WTC11 (cell line): ENCODE results near the gene KIAA0408.

Experiments used
- ATF2 ChIP-seq: sonication (generic); formaldehyde crosslinking; IDR thresholded peaks from 2 replicates; pipeline ENCODE4 v1.8.1; 2022; ENCODE audit warnings: low read depth, missing genetic modification reagents, borderline replicate concordance
- ATF3 ChIP-seq: sonication (generic); formaldehyde crosslinking; conservative IDR thresholded peaks from 2 replicates; pipeline ENCODE4 v1.8.1; 2022; ENCODE audit warnings: mild to moderate bottlenecking, missing genetic modification reagents
- CTCF ChIP-seq: fragments of 200-600 bp; IDR thresholded peaks from 2 replicates; pipeline ENCODE4 v1.8.0; 2022; ENCODE audit warnings: antibody characterized with exemption
- FOXJ3 ChIP-seq: sonication (generic); formaldehyde crosslinking; IDR thresholded peaks from 2 replicates; pipeline ENCODE4 v1.9.0; 2021; ENCODE audit warnings: missing genetic modification reagents, mild to moderate bottlenecking, borderline replicate concordance
- IRF1 ChIP-seq: sonication (generic); formaldehyde crosslinking; IDR thresholded peaks from 2 replicates; pipeline ENCODE4 v1.8.0; 2023; ENCODE audit warnings: missing genetic modification reagents
- JUN ChIP-seq: sonication (generic); formaldehyde crosslinking; IDR thresholded peaks from 2 replicates; pipeline ENCODE4 v1.8.0; 2023; ENCODE audit warnings: mild to moderate bottlenecking, missing genetic modification reagents
- MAX ChIP-seq: sonication (generic); formaldehyde crosslinking; IDR thresholded peaks from 2 replicates; pipeline ENCODE4 v1.8.0; 2022; ENCODE audit warnings: mild to moderate bottlenecking, missing genetic modification reagents
- PRDM15 ChIP-seq: sonication (generic); formaldehyde crosslinking; IDR thresholded peaks from 2 replicates; pipeline ENCODE4 v1.8.0; 2022; ENCODE audit warnings: missing genetic modification reagents
- STAT6 ChIP-seq: sonication (generic); formaldehyde crosslinking; conservative IDR thresholded peaks from 2 replicates; pipeline ENCODE4 v1.8.1; 2023; ENCODE audit warnings: mild to moderate bottlenecking, low read depth, missing genetic modification reagents, moderate library complexity
- TEAD4 ChIP-seq: sonication (generic); formaldehyde crosslinking; IDR thresholded peaks from 2 replicates; pipeline ENCODE4 v1.8.0; 2022; ENCODE audit warnings: mild to moderate bottlenecking, missing genetic modification reagents
- USF1 ChIP-seq: sonication (generic); formaldehyde crosslinking; IDR thresholded peaks from 2 replicates; pipeline ENCODE4 v1.8.0; 2022; ENCODE audit warnings: mild to moderate bottlenecking, missing genetic modification reagents
- ZNF416 ChIP-seq: fragments of 250-450 bp; sonication (Bioruptor Pico); IDR thresholded peaks from 2 replicates; pipeline ENCODE4 v1.9.0; 2021; ENCODE audit warnings: mild to moderate bottlenecking, inconsistent platforms
- ZNF423 ChIP-seq: fragments of 250-450 bp; sonication (Bioruptor Pico); IDR thresholded peaks from 2 replicates; pipeline ENCODE4 v2.1.2; 2022; ENCODE audit warnings: mild to moderate bottlenecking, moderate library complexity

- no peak for TF ChIP-seq CTCF
- no peak for TF ChIP-seq USF1 (CRISPR knock-in tag)
- no peak for TF ChIP-seq ZNF416 (CRISPR knock-in tag)
- TF ChIP-seq ATF3 = no peak
- TF ChIP-seq IRF1 = no peak
- TF ChIP-seq FOXJ3 (CRISPR knock-in tag) = no peak
- no peak for TF ChIP-seq PRDM15 (CRISPR knock-in tag)
- TF ChIP-seq JUN = no peak
- TF ChIP-seq MAX (CRISPR knock-in tag) = no peak
- TF ChIP-seq ZNF423 (CRISPR knock-in tag) = no peak
- no peak for TF ChIP-seq STAT6 (CRISPR knock-in tag)
- no peak for TF ChIP-seq TEAD4 (CRISPR knock-in tag)
- TF ChIP-seq ATF2 (CRISPR knock-in tag) = no peak
Observed at GRCh38 chr6:127441881-127442280, 17.3 kb downstream of the KIAA0408 start.
